A549 treated with DMSO at 1 μM for 4 hours (cell line): ENCODE data around the gene ARSA. TPM values are rescaled to one million over a fixed set of nuclear protein-coding genes. Genes with fewer than 3 reads are reported as not detected.

Experiments used
- total RNA-seq: library from RNA; stranded (reverse); fragments of 200-300 nt; extraction: Qiagen RNA extraction; gene quantifications from 5 replicates; pipeline ENCODE4 v1.2.3, GENCODE V29; 2022; ENCODE audit warnings: low read depth

The ARSA gene
- total RNA-seq, result 19.5 to 24.0 TPM (median 21.0 TPM) in 5 replicates

DNA sequence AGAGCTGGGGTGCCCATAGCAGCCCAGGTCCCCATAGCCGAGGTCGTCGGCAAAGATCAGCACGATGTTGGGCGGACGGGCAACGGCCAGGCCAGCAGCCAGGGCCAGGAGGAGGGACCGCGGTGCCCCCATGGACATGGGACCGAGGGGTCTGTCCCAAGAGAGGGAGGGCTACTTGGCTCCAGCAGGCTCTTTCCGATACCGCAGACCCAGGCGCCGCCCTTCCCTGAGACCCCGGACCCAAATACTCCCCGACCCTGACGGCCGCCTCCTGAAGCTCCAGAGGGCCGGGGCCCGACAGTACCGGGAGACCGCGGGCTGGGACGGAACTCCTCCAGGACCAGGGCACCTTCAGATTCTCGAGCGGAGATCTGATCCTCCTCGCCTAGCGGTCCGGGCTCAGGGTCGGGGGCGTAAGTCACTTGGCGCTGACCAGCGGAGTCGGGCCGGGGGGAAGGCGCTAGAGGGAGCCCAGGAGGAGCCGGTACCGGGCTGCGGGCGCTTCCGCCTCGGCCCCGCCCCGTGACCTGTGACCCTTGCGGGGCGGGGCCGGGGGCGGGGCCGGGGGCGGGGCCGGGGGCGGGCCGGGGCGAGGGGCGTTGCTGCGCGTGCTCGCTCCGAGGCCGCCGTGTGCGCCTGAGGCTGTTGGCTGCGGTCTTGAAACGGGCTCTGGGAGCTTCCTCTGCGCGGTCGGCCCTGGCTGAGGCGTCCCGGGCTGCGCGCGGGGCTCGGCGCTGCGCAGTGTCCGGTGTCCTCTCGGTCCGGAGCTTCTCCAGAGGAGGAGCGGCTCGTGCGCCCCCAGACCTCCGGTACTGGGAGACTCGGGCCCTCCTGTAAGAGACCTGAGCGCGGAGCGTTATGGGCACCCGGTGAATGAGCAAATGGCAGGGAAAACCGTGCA is at the start of gene ARSA:
TSS of gene ARSA (minus strand) at position 511 of the 901 bp plus-strand sequence. CDS start at position 138, 373 bp downstream.

DNA sequence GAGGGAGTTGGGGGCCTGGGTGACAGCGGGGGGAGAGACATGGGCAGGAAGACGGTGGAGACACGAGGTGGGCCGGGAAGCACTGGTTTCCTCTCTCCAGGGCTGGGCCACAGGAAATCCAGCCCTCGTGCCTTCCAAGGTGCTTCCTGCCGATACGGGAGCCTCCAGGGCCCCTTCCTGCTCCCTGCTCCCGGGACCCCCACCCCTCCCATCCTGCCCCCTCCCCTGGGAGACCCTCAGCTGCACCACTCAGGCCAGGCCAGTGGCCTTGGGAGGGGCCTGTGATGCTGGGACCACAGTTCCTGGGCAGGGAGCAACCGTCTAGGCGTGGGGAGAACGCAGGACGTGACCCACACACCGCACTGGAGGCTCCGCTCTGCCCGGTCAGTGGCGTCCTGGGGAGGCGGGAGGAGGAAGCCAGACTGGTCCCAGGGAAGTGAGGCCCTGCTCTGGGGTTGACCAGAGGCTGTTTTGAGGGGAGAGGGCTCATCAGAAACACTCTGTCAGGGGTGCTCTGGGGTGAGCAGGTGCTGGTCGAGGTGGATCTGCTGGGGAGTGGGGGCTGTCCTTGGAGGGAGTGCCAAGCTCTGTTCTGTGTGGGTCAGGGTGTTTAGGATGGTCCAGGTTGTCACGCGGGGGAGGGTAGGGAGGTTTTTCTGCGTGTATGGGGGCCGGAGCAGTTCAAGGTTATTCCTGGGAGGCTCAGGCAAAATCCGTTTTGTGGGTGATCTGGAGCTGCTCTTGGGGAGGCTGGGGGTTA is 44.7 kb upstream of the ARSA start, which contains the start of gene SHANK3:
TSS of gene SHANK3 (plus strand) at position 353 of the 760 bp plus-strand sequence.

DNA sequence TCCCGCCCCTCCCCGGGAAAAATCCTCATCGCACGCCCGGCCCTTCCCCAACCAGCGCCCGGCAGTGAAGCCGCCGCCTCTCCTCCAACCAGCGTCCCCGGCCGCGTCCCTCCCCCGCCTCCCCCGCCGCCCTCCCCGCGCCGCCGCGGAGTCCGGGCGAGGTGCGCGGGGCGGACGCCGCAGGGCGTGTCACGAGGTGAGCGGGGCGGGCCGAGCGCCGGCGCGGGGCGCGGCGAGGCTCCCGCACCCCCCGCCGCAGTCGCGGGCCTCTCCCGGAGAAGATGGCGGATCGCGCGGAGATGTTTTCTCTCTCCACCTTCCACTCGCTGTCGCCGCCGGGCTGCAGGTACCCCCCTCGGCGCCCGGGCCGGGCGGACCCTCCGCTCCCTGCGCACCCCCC is 27.4 kb downstream of the ARSA start, which contains the start of gene MAPK8IP2:
TSS of gene MAPK8IP2 (plus strand) at position 256 of the 400 bp plus-strand sequence. CDS start at position 282, 26 bp downstream.

GRCh38 chr22:50582493-50583293 is 45.3 kb downstream of the ARSA start, which contains the start of gene CHKB:
TSS of gene CHKB (minus strand) at chr22:50582849. CDS start at chr22:50582781, 68 bp downstream.

DNA sequence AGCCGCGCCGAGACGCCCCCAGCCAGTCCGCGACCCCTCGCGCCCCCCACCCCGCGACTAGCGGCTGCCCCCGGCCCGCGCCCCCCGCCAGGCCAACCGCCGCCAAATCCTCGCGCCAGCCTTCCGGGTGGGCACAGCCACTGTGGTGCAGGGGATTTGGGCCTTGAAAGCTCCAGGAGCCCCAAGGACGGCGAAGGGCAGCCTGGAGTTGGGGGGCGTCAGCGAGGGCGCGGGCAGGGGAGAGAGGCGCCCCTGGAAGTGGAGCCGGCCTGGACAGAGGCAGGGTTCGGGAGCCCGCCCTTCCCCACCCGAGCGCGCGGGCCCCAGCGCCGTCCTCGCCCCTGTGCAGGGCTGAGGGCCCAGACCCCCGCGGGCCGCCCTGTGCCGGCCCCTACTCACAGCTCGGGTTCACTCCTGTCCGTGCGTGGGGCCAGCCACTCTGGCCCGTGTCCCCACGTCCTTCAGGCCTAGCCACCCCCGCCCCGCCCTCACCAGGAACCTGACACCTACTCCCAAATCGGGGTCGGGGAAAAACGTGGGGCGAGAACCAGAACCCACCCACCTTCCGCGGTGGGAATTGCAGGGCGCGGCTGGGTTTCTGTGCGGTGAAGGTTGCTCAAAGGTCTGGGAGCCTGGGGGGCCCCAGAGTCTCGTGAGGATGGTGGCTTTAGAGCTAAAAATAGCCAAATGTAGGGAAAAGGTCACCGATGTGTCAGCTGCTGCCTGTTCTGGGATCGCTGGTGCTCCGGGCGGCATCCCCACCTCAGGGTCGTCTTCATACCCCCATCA is 49.8 kb downstream of the ARSA start, which contains the start of gene CPT1B:
TSS of gene CPT1B (minus strand) at position 441 of the 789 bp plus-strand sequence. CDS start 512 bp downstream, outside the sequence.

Other genes starting within 250 kb of the ARSA start
- 18.1 to 29.4 TPM (median 23.4 TPM) in 5 replicates for gene SBF1, start 153.1 kb downstream of the ARSA start, total RNA-seq
- 0.41 to 0.73 TPM (median 0.58 TPM) in 5 replicates for gene ADM2, start 146.6 kb downstream of the ARSA start, total RNA-seq
- 0.09 to 0.14 TPM in 2 of 5 replicates, not detected in the others for gene MIOX, start 141.3 kb downstream of the ARSA start, total RNA-seq
- gene LMF2, start 120.5 kb downstream of the ARSA start, total RNA-seq, result 34.0 to 51.8 TPM (median 43.2 TPM) in 5 replicates
- 34.1 to 42.1 TPM (median 37.3 TPM) in 5 replicates for gene NCAPH2, start 119.9 kb downstream of the ARSA start, total RNA-seq
- gene SCO2, start 102.6 kb downstream of the ARSA start, total RNA-seq, result 2.6 to 8.0 TPM (median 5.4 TPM) in 5 replicates
- gene TYMP, start 98.1 kb downstream of the ARSA start, total RNA-seq, result 9.5 to 19.2 TPM (median 17.9 TPM) in 5 replicates
- gene KLHDC7B, start 82.3 kb downstream of the ARSA start, total RNA-seq, result 0.02 to 0.05 TPM (median 0.05 TPM) in 3 of 5 replicates, not detected in the others
- 0.30 to 0.80 TPM (median 0.40 TPM) in 4 of 5 replicates, not detected in the other for gene SYCE3, start 65.2 kb downstream of the ARSA start, total RNA-seq
- 7.4 to 17.3 TPM (median 15.7 TPM) in 5 replicates for gene CPT1B, start 49.7 kb downstream of the ARSA start, total RNA-seq
- 13.0 to 21.1 TPM (median 20.6 TPM) in 5 replicates for gene CHKB, start 45.3 kb downstream of the ARSA start, total RNA-seq
- gene MAPK8IP2, start 27.4 kb downstream of the ARSA start, total RNA-seq, result 2.4 to 4.3 TPM (median 3.7 TPM) in 5 replicates
- 2.6 to 5.4 TPM (median 4.1 TPM) in 5 replicates for gene SHANK3, start 44.7 kb upstream of the ARSA start, total RNA-seq
- 0.06 TPM in 2 of 5 replicates, not detected in the others for gene ACR, start 110.1 kb upstream of the ARSA start, total RNA-seq
- 14.9 to 22.7 TPM (median 21.8 TPM) in 5 replicates for gene RABL2B, start 155.5 kb upstream of the ARSA start, total RNA-seq